ENCODE data around the gene ZNF793. TPM values are rescaled to one million over a fixed set of nuclear protein-coding genes. Genes with fewer than 3 reads are reported as not detected.

The ZNF793 gene
- total RNA-seq, 4 donors from 2014 or later = 8.7 to 11.3 (median 10.2) TPM

GRCh38 chr19:37519890-37520289 is 13.2 kb downstream of the ZNF793 start:
- no peaks in the 10 kb centered on the region for H3K4me1 ChIP-seq
- no peaks in the 10 kb centered on the region for H3K27me3 ChIP-seq
- TF ChIP-seq CTCF (IDR thresholded peaks at IDR 0.05) (no peak), POLR2A (IDR thresholded peaks at IDR 0.05) (no peak)
- no peaks in the 10 kb centered on the region for H3K9me3 ChIP-seq
- H3K27ac ChIP-seq = no peak overlapping the region
- WGBS, 2 donors = 55 to 68% methylated on average over 2 of the region's 2 CpGs
- no peak for DNase-seq
- peaks cover 0 to 13% of the 10 kb centered on the region in 2 donors for H3K36me3 ChIP-seq
- no peak overlapping the region for H3K4me3 ChIP-seq (replicated peaks in 1 of 3)
- intact Hi-C loops (cut with DNase I) = no loop called here

- Histone ChIP-seq H3K4me3 (replicated peaks in 1 of 3) (no peak overlapping the region), H3K27me3 (no peaks in the 10 kb centered on the region), H3K36me3 (peaks cover 48 to 52% of the 10 kb centered on the region in 2 donors), H3K4me1 (no peaks in the 10 kb centered on the region), H3K27ac (no peak overlapping the region), H3K9me3 (no peaks in the 10 kb centered on the region)
- no peak for DNase-seq
- TF ChIP-seq POLR2A (IDR thresholded peaks at IDR 0.05) = no peak
- TF ChIP-seq CTCF (IDR thresholded peaks at IDR 0.05) = no peak
- intact Hi-C loops (cut with DNase I) = loop anchor here (5.0 kb wide), 1 partner anchor 50 kb away; no protein-coding TSS in a partner anchor
- 97 to 98% methylated on average over 7 of the region's 7 CpGs for WGBS, 2 donors
Measured at GRCh38 chr19:37537391-37537947, 30.7 kb downstream of the ZNF793 start.

- H3K4me3 ChIP-seq (replicated peaks in 1 of 3) = no peak overlapping the region
- intact Hi-C loops (cut with DNase I) = loop anchor here (10.0 kb wide), 1 partner anchor 727 kb away; no protein-coding TSS in a partner anchor
- TF ChIP-seq POLR2A (IDR thresholded peaks at IDR 0.05) = no peak
- TF ChIP-seq CTCF (IDR thresholded peaks at IDR 0.05) = no peak
- H3K27me3 ChIP-seq = no peaks in the 10 kb centered on the region
- H3K4me1 ChIP-seq = no peaks in the 10 kb centered on the region
- no peak for DNase-seq
- WGBS, 2 donors = 4% methylated on average over 25 to 35 of the region's 65 CpGs
- no peaks in the 10 kb centered on the region for H3K36me3 ChIP-seq
- no peak overlapping the region for H3K27ac ChIP-seq
- H3K9me3 ChIP-seq = no peaks in the 10 kb centered on the region
Measured at GRCh38 chr19:37551129-37551993, 44.6 kb downstream of the ZNF793 start.

- TF ChIP-seq POLR2A (IDR thresholded peaks at IDR 0.05) (no peak), CTCF (IDR thresholded peaks at IDR 0.05) (no peak)
- Histone ChIP-seq H3K27me3 (no peaks in the 10 kb centered on the region), H3K4me1 (no peaks in the 10 kb centered on the region), H3K9me3 (peaks cover 21% of the 10 kb centered on the region), H3K36me3 (peaks cover 22 to 24% of the 10 kb centered on the region in 2 donors), H3K4me3 (replicated peaks in 1 of 3) (no peak overlapping the region), H3K27ac (no peak overlapping the region)
- DNase-seq = no peak
- 93 to 95% methylated on average over 3 of the region's 3 CpGs for WGBS, 2 donors
- intact Hi-C loops (cut with DNase I) = loop anchor here (10.0 kb wide), 2 partner anchors 429 to 1019 kb away; no protein-coding TSS in a partner anchor
Measured at GRCh38 chr19:37563518-37563917, 56.8 kb downstream of the ZNF793 start.
